ENCODE data around the gene BNC2.

BNC2 gene

DNA sequence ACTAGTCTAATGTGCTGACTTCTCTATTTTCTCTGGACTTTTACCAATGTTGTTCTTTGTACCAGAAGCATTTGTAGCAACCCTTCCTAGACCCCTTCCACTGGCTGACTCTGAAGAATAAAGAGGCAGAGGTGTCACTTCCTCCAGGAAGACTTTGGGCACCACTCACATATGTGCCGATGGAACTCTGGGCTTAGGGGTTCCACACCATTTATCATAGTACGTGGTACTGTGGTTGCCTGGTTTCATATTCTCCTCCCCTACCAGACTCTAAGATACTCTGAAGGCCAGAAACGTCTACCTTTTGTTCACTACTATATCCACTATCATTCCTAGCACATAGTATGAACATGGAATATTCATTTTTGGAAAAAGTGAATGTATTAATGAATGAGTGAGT lies 88.0 kb downstream of the BNC2 start:
- no peaks in the 10 kb centered on the region for H3K9me3 ChIP-seq (ENCODE audit: control insufficient read depth in 1 of 2, low read length in 2 of 2)

DNA sequence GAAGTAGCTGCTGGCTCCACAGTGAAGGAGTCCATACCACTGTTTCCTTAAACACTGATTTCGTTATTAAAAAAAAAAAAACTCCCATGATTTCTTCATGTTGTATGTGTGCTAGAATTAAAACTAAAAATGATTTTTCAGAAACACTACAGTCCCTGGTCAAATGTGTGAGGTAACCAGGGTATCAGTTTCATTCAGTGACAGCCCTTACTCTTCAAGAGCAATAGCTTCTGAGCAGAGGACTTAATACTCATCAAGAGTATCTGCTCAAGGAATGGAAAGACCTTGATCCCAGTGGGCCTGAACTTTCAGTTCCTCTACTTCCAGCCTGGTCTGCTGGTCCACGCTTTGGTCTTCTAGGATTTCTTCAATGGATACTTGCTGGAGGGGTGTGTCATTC lies 95.1 kb downstream of the BNC2 start:
- H3K36me3 ChIP-seq (ENCODE audit: control insufficient read depth in 1 of 2, insufficient read depth in 2 of 2, low read length in 2 of 2) = no peaks in the 10 kb centered on the region
- no peak overlapping the region for H3K27ac ChIP-seq (ENCODE audit: low read length)
- no peaks in the 10 kb centered on the region for H3K9me3 ChIP-seq (ENCODE audit: control insufficient read depth in 1 of 2, low read length in 2 of 2)
- no peak overlapping the region for H3K4me3 ChIP-seq (ENCODE audit: low read depth in 1 of 2, low read length in 2 of 2)
- peaks cover 0 to 5% of the 10 kb centered on the region in 2 donors for H3K4me1 ChIP-seq (ENCODE audit: control insufficient read depth in 1 of 2, insufficient read depth in 2 of 2, low read length in 2 of 2)
- no peaks in the 10 kb centered on the region for H3K27me3 ChIP-seq (ENCODE audit: low read depth, low read length)

More for the DNA sequence above, 88.0 kb downstream of the BNC2 start:
- Histone ChIP-seq H3K36me3 (ENCODE audit: control insufficient read depth in 1 of 2, insufficient read depth in 2 of 2, low read length in 2 of 2) (no peaks in the 10 kb centered on the region), H3K27ac (ENCODE audit: low read length) (no peak overlapping the region), H3K27me3 (ENCODE audit: low read depth, low read length) (no peaks in the 10 kb centered on the region), H3K4me1 (ENCODE audit: control insufficient read depth in 1 of 2, insufficient read depth in 2 of 2, low read length in 2 of 2) (peaks cover 0 to 28% of the 10 kb centered on the region in 2 donors), H3K4me3 (ENCODE audit: low read depth in 1 of 2, low read length in 2 of 2) (no peak overlapping the region)

DNA sequence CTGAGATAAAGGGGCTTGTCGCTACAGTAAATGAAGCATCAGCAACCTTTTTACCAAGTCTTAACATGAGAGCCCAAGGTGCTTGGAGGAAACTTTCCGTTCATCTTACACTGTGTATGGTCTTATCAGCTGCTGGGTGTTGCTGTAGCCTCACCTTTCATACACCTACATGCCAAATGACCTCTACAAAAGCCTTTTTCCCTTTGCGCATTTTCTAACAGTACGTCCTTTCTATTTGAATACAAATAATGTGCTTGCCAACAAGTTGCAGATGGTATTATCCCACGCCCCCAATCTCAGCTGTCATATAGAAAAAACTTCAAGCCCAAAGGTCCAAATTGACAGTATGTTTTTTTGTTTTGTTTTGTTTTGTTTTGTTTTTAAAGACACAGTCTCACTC lies 96.9 kb downstream of the BNC2 start:
- no peaks in the 10 kb centered on the region for H3K36me3 ChIP-seq (ENCODE audit: control insufficient read depth in 1 of 2, insufficient read depth in 2 of 2, low read length in 2 of 2)
- H3K27me3 ChIP-seq (ENCODE audit: low read depth, low read length) = no peaks in the 10 kb centered on the region
- H3K9me3 ChIP-seq (ENCODE audit: control insufficient read depth in 1 of 2, low read length in 2 of 2) = no peaks in the 10 kb centered on the region
- no peak overlapping the region for H3K27ac ChIP-seq (ENCODE audit: low read length)
- peaks cover 0 to 5% of the 10 kb centered on the region in 2 donors for H3K4me1 ChIP-seq (ENCODE audit: control insufficient read depth in 1 of 2, insufficient read depth in 2 of 2, low read length in 2 of 2)
- H3K4me3 ChIP-seq (ENCODE audit: low read depth in 1 of 2, low read length in 2 of 2) = no peak overlapping the region

DNA sequence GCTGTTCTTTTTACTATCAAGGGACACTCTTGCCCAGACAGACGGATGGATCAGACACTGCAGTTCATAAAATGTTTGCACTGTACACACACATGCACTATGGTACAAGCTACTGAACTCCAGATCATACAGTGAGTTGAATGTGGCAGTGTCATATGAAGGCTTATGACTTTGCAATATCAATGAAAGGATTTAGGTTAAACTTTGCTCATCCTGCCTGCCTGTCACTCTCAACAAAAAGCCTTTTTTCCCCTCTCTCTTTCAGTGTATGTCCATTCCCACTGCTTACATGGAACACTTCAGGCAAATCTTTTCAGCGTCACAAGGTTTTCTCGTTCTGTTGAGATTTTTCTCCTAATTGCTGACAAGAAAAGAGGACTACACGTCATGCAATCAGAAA lies 97.4 kb downstream of the BNC2 start:
- Histone ChIP-seq H3K27ac (ENCODE audit: low read length) (no peak overlapping the region), H3K36me3 (ENCODE audit: control insufficient read depth in 1 of 2, insufficient read depth in 2 of 2, low read length in 2 of 2) (no peaks in the 10 kb centered on the region), H3K9me3 (ENCODE audit: control insufficient read depth in 1 of 2, low read length in 2 of 2) (no peaks in the 10 kb centered on the region), H3K4me3 (ENCODE audit: low read depth in 1 of 2, low read length in 2 of 2) (no peak overlapping the region), H3K27me3 (ENCODE audit: low read depth, low read length) (no peaks in the 10 kb centered on the region), H3K4me1 (ENCODE audit: control insufficient read depth in 1 of 2, insufficient read depth in 2 of 2, low read length in 2 of 2) (peaks cover 0 to 2% of the 10 kb centered on the region in 2 donors)

DNA sequence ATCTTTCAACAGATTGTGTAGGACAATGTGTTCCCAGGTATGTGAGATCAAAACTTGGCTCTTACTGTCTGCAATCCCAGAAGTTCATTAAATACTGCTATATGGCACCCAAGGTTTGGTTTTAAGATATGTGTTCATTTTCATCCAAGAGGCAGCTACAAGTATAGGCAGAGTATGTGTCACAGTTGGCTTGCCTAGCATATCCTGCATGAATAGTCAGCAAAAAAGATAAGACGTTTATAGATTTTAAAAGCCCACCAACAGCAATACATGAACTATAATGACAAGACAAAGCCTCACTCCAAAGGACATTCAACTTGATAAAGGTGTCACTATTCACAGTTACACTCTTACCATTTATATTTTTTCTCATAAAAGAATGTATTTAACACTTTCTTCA lies 99.1 kb downstream of the BNC2 start:
- Histone ChIP-seq H3K36me3 (ENCODE audit: control insufficient read depth in 1 of 2, insufficient read depth in 2 of 2, low read length in 2 of 2) (no peaks in the 10 kb centered on the region), H3K4me3 (ENCODE audit: low read depth in 1 of 2, low read length in 2 of 2) (no peak overlapping the region), H3K9me3 (ENCODE audit: control insufficient read depth in 1 of 2, low read length in 2 of 2) (no peaks in the 10 kb centered on the region), H3K27ac (ENCODE audit: low read length) (no peak overlapping the region), H3K27me3 (ENCODE audit: low read depth, low read length) (no peaks in the 10 kb centered on the region), H3K4me1 (ENCODE audit: control insufficient read depth in 1 of 2, insufficient read depth in 2 of 2, low read length in 2 of 2) (no peaks in the 10 kb centered on the region)

DNA sequence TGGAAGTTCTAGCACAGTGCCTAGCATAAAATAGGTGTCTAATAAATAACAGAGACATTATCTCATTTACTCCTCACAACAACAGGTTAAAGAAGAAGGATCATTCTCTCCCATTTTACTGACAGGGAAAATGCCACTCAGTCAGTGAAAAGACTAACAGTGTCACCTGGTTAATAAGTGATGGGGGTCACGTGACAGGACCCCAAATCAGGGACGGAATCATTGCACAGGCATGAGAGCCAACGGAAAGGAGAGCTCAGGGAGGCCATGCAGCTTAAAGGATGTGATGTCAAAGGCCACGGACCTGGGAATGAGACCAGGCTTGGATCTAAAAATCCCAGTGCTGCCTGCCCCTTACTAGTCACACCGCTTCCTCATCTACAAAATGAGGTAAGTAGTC lies 101.2 kb downstream of the BNC2 start:
- no peaks in the 10 kb centered on the region for H3K27me3 ChIP-seq (ENCODE audit: low read depth, low read length)
- no peak overlapping the region for H3K27ac ChIP-seq (ENCODE audit: low read length)

DNA sequence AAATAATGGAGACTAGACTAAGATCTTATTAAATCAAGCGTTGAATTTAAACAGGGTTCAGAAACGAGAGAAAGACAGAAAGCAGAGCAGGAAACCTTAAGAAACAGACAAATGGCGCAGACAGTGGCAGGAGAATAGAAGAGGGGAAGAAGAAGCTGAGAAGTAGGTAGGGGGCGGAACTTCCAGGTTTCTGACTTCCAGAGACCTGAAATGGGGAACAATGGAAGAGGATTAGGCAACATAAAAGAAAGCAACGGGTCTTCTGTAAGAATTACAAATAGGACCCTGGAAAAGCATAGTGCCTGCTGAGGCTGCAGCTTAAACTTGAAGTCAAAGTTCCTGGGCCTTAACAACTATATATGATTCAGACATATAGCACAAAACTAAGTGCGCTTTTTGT lies 101.7 kb downstream of the BNC2 start:
- Histone ChIP-seq H3K27ac (ENCODE audit: low read length) (no peak overlapping the region), H3K9me3 (ENCODE audit: control insufficient read depth in 1 of 2, low read length in 2 of 2) (no peaks in the 10 kb centered on the region), H3K36me3 (ENCODE audit: control insufficient read depth in 1 of 2, insufficient read depth in 2 of 2, low read length in 2 of 2) (no peaks in the 10 kb centered on the region), H3K27me3 (ENCODE audit: low read depth, low read length) (no peaks in the 10 kb centered on the region), H3K4me1 (ENCODE audit: control insufficient read depth in 1 of 2, insufficient read depth in 2 of 2, low read length in 2 of 2) (no peaks in the 10 kb centered on the region), H3K4me3 (ENCODE audit: low read depth in 1 of 2, low read length in 2 of 2) (no peak overlapping the region)

More for the DNA sequence above, 101.2 kb downstream of the BNC2 start:
- no peaks in the 10 kb centered on the region for H3K4me1 ChIP-seq (ENCODE audit: control insufficient read depth in 1 of 2, insufficient read depth in 2 of 2, low read length in 2 of 2)
- no peaks in the 10 kb centered on the region for H3K36me3 ChIP-seq (ENCODE audit: control insufficient read depth in 1 of 2, insufficient read depth in 2 of 2, low read length in 2 of 2)
- no peak overlapping the region for H3K4me3 ChIP-seq (ENCODE audit: low read depth in 1 of 2, low read length in 2 of 2)
- H3K9me3 ChIP-seq (ENCODE audit: control insufficient read depth in 1 of 2, low read length in 2 of 2) = no peaks in the 10 kb centered on the region

DNA sequence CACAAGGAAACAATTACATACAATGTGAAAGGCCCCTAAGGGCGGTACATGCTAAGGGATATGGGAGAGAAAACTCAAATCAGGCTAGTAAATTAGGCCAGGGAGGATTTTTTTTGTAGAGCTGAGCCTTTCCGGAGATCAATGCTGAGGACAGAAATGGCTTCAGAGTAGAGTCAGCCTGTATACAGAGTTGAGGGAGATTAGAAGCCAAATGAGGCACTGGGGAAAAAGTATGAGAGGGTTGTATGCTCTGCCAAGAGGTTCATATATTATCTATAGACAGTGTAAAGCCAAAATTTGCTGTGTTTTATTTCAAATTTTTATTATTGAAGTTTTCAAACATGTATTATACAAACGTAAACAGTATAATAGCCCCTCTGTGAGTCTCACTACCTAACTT lies 103.1 kb downstream of the BNC2 start:
- no peak overlapping the region for H3K27ac ChIP-seq (ENCODE audit: low read length)
- no peaks in the 10 kb centered on the region for H3K27me3 ChIP-seq (ENCODE audit: low read depth, low read length)
- no peaks in the 10 kb centered on the region for H3K9me3 ChIP-seq (ENCODE audit: control insufficient read depth in 1 of 2, low read length in 2 of 2)
- no peak overlapping the region for H3K4me3 ChIP-seq (ENCODE audit: low read depth in 1 of 2, low read length in 2 of 2)
- no peaks in the 10 kb centered on the region for H3K36me3 ChIP-seq (ENCODE audit: control insufficient read depth in 1 of 2, insufficient read depth in 2 of 2, low read length in 2 of 2)
- H3K4me1 ChIP-seq (ENCODE audit: control insufficient read depth in 1 of 2, insufficient read depth in 2 of 2, low read length in 2 of 2) = no peaks in the 10 kb centered on the region

DNA sequence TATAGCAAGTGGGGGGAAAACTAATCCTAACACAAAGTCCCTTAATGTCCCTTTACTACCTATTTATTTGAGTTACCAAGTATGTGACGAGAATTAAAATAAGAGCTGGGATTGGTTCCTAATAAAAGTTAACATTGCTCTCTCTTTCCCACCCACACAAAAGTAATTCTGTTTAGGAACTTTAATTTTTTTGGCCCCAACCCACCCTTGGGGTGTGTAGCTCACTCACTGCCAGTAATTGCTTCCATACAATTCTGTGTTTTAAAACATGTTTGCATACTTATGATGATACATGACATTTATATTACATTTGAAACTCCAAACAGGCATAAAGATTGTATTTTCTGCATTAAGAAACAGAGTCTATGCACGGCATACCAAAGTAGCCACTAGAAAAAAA lies 106.5 kb downstream of the BNC2 start:
- Histone ChIP-seq H3K4me3 (ENCODE audit: low read depth in 1 of 2, low read length in 2 of 2) (no peak overlapping the region), H3K4me1 (ENCODE audit: control insufficient read depth in 1 of 2, insufficient read depth in 2 of 2, low read length in 2 of 2) (no peaks in the 10 kb centered on the region), H3K27ac (ENCODE audit: low read length) (no peak overlapping the region), H3K9me3 (ENCODE audit: control insufficient read depth in 1 of 2, low read length in 2 of 2) (no peaks in the 10 kb centered on the region), H3K27me3 (ENCODE audit: low read depth, low read length) (no peaks in the 10 kb centered on the region), H3K36me3 (ENCODE audit: control insufficient read depth in 1 of 2, insufficient read depth in 2 of 2, low read length in 2 of 2) (no peaks in the 10 kb centered on the region)

DNA sequence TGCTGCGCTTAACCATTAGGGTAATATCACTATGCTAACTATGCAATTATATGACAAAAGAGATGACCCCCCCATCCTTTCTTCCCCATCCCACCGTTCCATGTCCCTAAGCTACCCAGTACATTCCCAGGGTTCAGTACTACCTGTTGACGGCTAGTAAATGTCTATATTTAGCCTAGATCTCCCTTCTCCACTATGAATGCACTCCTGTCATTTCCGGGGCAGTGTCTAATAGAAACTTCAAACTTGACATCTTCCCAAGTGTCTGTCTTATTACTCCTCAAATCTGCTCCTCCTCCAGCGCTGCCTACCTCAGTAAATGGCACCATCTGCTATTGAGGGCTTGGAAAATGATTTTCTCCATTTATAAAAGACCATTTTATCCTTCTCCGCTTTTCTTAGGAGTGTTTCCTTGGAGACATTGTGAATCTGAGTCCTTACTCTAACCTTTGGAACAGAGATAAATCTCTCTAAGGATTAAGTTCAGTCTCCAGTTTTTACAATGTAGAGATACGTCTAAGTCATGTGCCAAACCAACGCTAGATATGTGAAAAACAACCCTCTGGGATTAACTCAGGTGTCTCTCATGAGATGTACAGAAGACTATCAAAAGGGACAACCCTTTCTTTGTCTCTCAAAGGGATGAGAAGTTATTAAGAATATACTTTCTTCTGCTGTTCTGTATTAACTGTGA lies 114.9 kb downstream of the BNC2 start:
- Histone ChIP-seq H3K4me3 (ENCODE audit: low read depth in 1 of 2, low read length in 2 of 2) (no peak overlapping the region), H3K36me3 (ENCODE audit: control insufficient read depth in 1 of 2, insufficient read depth in 2 of 2, low read length in 2 of 2) (no peaks in the 10 kb centered on the region), H3K27ac (ENCODE audit: low read length) (no peak overlapping the region), H3K4me1 (ENCODE audit: control insufficient read depth in 1 of 2, insufficient read depth in 2 of 2, low read length in 2 of 2) (peaks cover 0 to 7% of the 10 kb centered on the region in 2 donors), H3K27me3 (ENCODE audit: low read depth, low read length) (no peaks in the 10 kb centered on the region), H3K9me3 (ENCODE audit: control insufficient read depth in 1 of 2, low read length in 2 of 2) (no peaks in the 10 kb centered on the region)

DNA sequence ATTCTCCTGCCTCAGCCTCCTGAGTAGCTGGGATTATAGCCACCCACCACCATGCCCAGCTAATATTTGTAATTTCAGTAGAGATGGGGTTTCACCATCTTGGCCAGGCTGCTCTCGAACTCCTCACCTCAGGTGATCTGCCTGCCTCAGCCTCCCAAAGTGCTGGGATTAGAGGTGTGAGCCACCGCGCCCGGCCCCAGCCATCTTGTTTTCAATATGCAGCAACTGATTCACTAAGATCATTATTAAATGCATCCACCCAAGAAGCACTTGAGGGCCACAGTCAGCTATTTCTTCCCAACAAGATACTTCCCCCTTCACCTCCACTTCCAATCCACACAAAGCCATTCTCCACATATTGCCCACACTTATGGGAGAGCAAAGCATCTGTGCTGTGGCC lies 115.8 kb downstream of the BNC2 start:
- H3K4me3 ChIP-seq (ENCODE audit: low read depth in 1 of 2, low read length in 2 of 2) = no peak overlapping the region
- H3K36me3 ChIP-seq (ENCODE audit: control insufficient read depth in 1 of 2, insufficient read depth in 2 of 2, low read length in 2 of 2) = no peaks in the 10 kb centered on the region
- no peaks in the 10 kb centered on the region for H3K9me3 ChIP-seq (ENCODE audit: control insufficient read depth in 1 of 2, low read length in 2 of 2)
- H3K27ac ChIP-seq (ENCODE audit: low read length) = no peak overlapping the region
- H3K27me3 ChIP-seq (ENCODE audit: low read depth, low read length) = no peaks in the 10 kb centered on the region
- H3K4me1 ChIP-seq (ENCODE audit: control insufficient read depth in 1 of 2, insufficient read depth in 2 of 2, low read length in 2 of 2) = peaks cover 0 to 7% of the 10 kb centered on the region in 2 donors

DNA sequence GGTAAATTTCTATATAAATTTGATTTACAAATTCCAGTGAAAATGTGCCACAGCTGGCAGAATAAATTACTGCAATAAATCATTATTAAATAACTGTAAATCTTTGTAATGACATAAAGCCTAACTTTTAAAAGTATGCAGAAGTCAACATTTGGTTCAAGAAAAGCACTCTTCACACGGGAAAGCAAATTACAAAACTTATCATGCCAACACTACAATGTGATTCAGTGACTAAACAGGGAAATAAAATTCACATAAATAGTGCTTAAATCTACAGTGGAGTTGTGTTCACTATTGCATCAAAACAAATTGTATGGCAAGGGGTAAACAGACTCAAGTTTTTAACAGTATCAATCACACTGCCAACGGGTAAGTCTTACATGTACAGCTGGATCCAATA lies 117.2 kb downstream of the BNC2 start:
- no peaks in the 10 kb centered on the region for H3K27me3 ChIP-seq (ENCODE audit: low read depth, low read length)
- H3K36me3 ChIP-seq (ENCODE audit: control insufficient read depth in 1 of 2, insufficient read depth in 2 of 2, low read length in 2 of 2) = no peaks in the 10 kb centered on the region
- H3K27ac ChIP-seq (ENCODE audit: low read length) = no peak overlapping the region
- H3K4me1 ChIP-seq (ENCODE audit: control insufficient read depth in 1 of 2, insufficient read depth in 2 of 2, low read length in 2 of 2) = peaks cover 0 to 7% of the 10 kb centered on the region in 2 donors
- no peaks in the 10 kb centered on the region for H3K9me3 ChIP-seq (ENCODE audit: control insufficient read depth in 1 of 2, low read length in 2 of 2)
- no peak overlapping the region for H3K4me3 ChIP-seq (ENCODE audit: low read depth in 1 of 2, low read length in 2 of 2)
